ENCODE measurements around the gene BCL2.
"Not testable (repeated sequence)": the region's sequence is repeated elsewhere in the genome, so short reads cannot be mapped to it uniquely, and the experiment has no call there.

DNA sequence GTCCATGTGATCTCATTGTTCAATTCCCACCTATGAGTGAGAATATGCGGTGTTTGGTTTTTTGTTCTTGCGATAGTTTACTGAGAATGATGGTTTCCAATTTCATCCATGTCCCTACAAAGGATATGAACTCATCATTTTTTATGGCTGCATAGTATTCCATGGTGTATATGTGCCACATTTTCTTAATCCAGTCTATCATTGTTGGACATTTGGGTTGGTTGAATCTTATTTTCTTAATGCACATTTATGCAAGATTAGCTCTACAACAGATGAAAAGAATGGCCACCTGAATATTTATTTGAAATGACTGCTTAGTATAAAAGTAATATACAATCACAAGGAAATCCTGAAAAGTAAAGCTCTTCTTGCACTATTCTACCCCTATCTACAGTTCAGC is 43.9 kb upstream of the BCL2 start:
- TF ChIP-seq POLR2A, EP300 (IDR thresholded peaks at IDR 0.05): not testable (repeated sequence)

Data from ovary (tissue), 1 donor.